Activated B cell treated with CpG ODN at 0.5 μM for 24 hours (primary cell): ENCODE data around the gene RHOT2. TPM values are rescaled to one million over a fixed set of nuclear protein-coding genes. Genes with fewer than 3 reads are reported as not detected.

Source experiments
- ATAC-seq: fragments of 200-7000 bp; cut with Tn5 transposase; one replicate; pipeline ENCODE4 v1.10.0; 2021; ENCODE audit warnings: low read depth, mild to moderate bottlenecking, moderate library complexity
- CTCF ChIA-PET: fragments of 350-600 bp; sonication (Branson Sonifier 250); formaldehyde crosslinking; loops from one replicate; lab custom pipeline; 2021; ENCODE audit warnings: antibody characterized with exemption; lab: Charles Lee
- POLR2A ChIA-PET: fragments of 350-600 bp; sonication (Branson Sonifier 250); formaldehyde crosslinking; loops from one replicate; lab custom pipeline; 2021; ENCODE audit warnings: antibody characterized with exemption; lab: Charles Lee
- DNase-seq: peaks from one replicate; pipeline ENCODE4 v3.0.0; 2022
- H3K27ac Mint-ChIP-seq: one replicate; pipeline ENCODE4 v1.8.0; 2020; ENCODE audit warnings: mixed read lengths
- H3K27me3 Mint-ChIP-seq: one replicate; pipeline ENCODE4 v1.8.0; 2021; ENCODE audit warnings: mixed read lengths
- H3K36me3 Mint-ChIP-seq: one replicate; pipeline ENCODE4 v1.8.0; 2021; ENCODE audit warnings: low read depth, mixed read lengths
- H3K4me1 Mint-ChIP-seq: one replicate; pipeline ENCODE4 v1.8.0; 2021; ENCODE audit warnings: mixed read lengths
- H3K4me3 Mint-ChIP-seq: one replicate; pipeline ENCODE4 v1.8.0; 2020; ENCODE audit warnings: mild to moderate bottlenecking, mixed read lengths
- H3K9me3 Mint-ChIP-seq: one replicate; pipeline ENCODE4 v1.8.0; 2020; ENCODE audit warnings: mixed read lengths
- CTCF ChIP-seq: fragments of 200-600 bp; IDR thresholded peaks from one replicate; pipeline ENCODE4 v1.8.0; 2022; ENCODE audit warnings: antibody characterized with exemption, mild to moderate bottlenecking
- intact Hi-C: fragments of 100-400 bp; cut with micrococcal nuclease; formaldehyde crosslinking; loops from one replicate; pipeline ENCODE4 v1.15.1; 2024
- total RNA-seq: library from RNA; stranded (reverse); gene quantifications from 2 replicates; pipeline ENCODE4 v1.2.3, GENCODE V29; 2022

The RHOT2 gene
- total RNA-seq, 1 donor from 2014 or later, result 170 TPM

DNA sequence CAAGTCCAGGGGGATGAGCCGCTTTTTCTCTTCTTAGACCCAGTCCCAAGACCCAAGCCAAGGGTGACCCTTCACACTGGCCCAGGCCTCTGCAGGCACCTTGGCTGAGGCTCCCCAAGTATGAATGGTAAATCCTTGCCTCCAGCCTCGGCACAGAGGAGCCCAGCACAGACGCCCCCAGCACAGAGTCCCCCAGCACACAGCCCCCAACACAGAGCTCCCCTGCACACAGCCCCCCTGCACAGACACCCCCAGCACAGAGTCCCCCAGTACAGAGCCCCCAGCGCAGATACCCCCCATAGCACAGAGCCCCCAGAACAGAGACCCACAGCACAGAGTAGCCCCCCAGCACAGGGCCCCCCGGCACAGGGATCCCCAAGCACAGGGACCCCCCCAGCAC is 27.3 kb upstream of the RHOT2 start:
- DNase-seq (no peak), ATAC-seq (no peak)
- ChIA-PET POLR2A (interaction anchor here (0.7 to 1.1 kb wide), 3 partner anchors 19 to 239 kb away, joined by 5 to 9 read pairs (median 6); partner anchors contain the start of gene DECR2), CTCF (no interaction called here)
- Mint-ChIP-seq H3K4me3 (peak overlapping the region; percentile 4), H3K27ac (no peak overlapping the region), H3K4me1 (peaks cover 38% of the 10 kb centered on the region), H3K9me3 (no peaks in the 10 kb centered on the region), H3K27me3 (no peaks in the 10 kb centered on the region), H3K36me3 (peaks cover 6% of the 10 kb centered on the region)
- no peak for TF ChIP-seq CTCF
- intact Hi-C loops, result no loop called here

- ChIA-PET POLR2A (interaction anchor here (1.0 to 1.2 kb wide), 2 partner anchors 80 to 115 kb away, joined by 3 read pairs; partner anchors contain the start of genes ANTKMT and CAPN15), CTCF (no interaction called here)
- Mint-ChIP-seq H3K27me3 (no peaks in the 10 kb centered on the region), H3K4me1 (peaks cover 35% of the 10 kb centered on the region), H3K36me3 (peaks cover 3% of the 10 kb centered on the region), H3K9me3 (no peaks in the 10 kb centered on the region), H3K27ac (no peak within 1 kb of the TSS), H3K4me3 (peak within 1 kb of the TSS; percentile 71)
- ATAC-seq (peak; percentile 43), DNase-seq (peak; percentile 78)
- intact Hi-C loops, result no loop called here
- no peak for TF ChIP-seq CTCF
These were observed 26.4 kb upstream of the RHOT2 start, which contains the start of gene MCRIP2 for GRCh38 chr16:641326-642188. MCRIP2 (plus strand) TSS chr16:641828; CDS start chr16:641992, 164 bp downstream.

GRCh38 chr16:642189-643049 is 25.5 kb upstream of the RHOT2 start:
- ATAC-seq, result peak; percentile 35
- ChIA-PET POLR2A (interaction anchor here (1.0 to 1.2 kb wide), 2 partner anchors 79 to 115 kb away, joined by 3 read pairs; partner anchors contain the start of genes ANTKMT and CAPN15), CTCF (no interaction called here)
- peak overlapping the region; percentile 46 for H3K27ac Mint-ChIP-seq
- DNase-seq, result peak; percentile 44
- TF ChIP-seq CTCF, result no peak
- H3K4me1 Mint-ChIP-seq, result peaks cover 37% of the 10 kb centered on the region
- no peaks in the 10 kb centered on the region for H3K9me3 Mint-ChIP-seq
- H3K27me3 Mint-ChIP-seq, result no peaks in the 10 kb centered on the region
- intact Hi-C loops, result no loop called here
- H3K4me3 Mint-ChIP-seq, result peak overlapping the region; percentile 71
- H3K36me3 Mint-ChIP-seq, result no peaks in the 10 kb centered on the region

GRCh38 chr16:643050-643368 is 24.9 kb upstream of the RHOT2 start:
- DNase-seq, result no peak
- H3K4me3 Mint-ChIP-seq, result peak overlapping the region; percentile 71
- peak overlapping the region; percentile 46 for H3K27ac Mint-ChIP-seq
- H3K9me3 Mint-ChIP-seq, result no peaks in the 10 kb centered on the region
- ChIA-PET CTCF (no interaction called here), POLR2A (interaction anchor here (1.0 to 1.2 kb wide), 2 partner anchors 78 to 116 kb away, joined by 3 read pairs; partner anchors contain the start of genes ANTKMT and CAPN15)
- no peaks in the 10 kb centered on the region for H3K27me3 Mint-ChIP-seq
- H3K36me3 Mint-ChIP-seq, result no peaks in the 10 kb centered on the region
- peaks cover 35% of the 10 kb centered on the region for H3K4me1 Mint-ChIP-seq
- intact Hi-C loops, result no loop called here
- ATAC-seq, result no peak
- TF ChIP-seq CTCF, result no peak
